OCI-LY3 (cell line): ENCODE measurements around the gene PLXNC1.

Source experiments
- H2AFZ ChIP-seq: fragments of 200-600, 300-600 bp; shearing (Covaris generic); 2 replicates; pipeline ENCODE4 v1.6.0; 2014; ENCODE audit warnings: antibody characterized with exemption, low read depth, low read length
- H3K27ac ChIP-seq: fragments of 200-600, 300-600 bp; sonication (generic); 2 replicates; pipeline ENCODE4 v1.5.1; 2014; ENCODE audit warnings: mild to moderate bottlenecking, low read length, moderate library complexity, mixed read lengths
- H3K27me3 ChIP-seq: fragments of 200-600, 300-600 bp; sonication (generic); 2 replicates; pipeline ENCODE4 v1.6.1; 2014; ENCODE audit warnings: low read depth, low read length, mixed read lengths
- H3K36me3 ChIP-seq: fragments of 200-600, 300-600 bp; sonication (generic); replicated peaks from 2 replicates; pipeline ENCODE3; 2014; ENCODE audit warnings: low read depth, low read length, mixed read lengths
- H3K4me1 ChIP-seq: fragments of 300-600, 200-600 bp; sonication (generic); 2 replicates; pipeline ENCODE4 v1.6.1; 2014; ENCODE audit warnings: low read length, mixed read lengths
- H3K4me2 ChIP-seq: fragments of 200-600, 300-600 bp; sonication (generic); 2 replicates; pipeline ENCODE4 v1.6.1; 2014; ENCODE audit warnings: low read length, mixed read lengths
- H3K4me3 ChIP-seq: fragments of 300-600, 200-600 bp; sonication (generic); 2 replicates; pipeline ENCODE4 v1.5.1; 2014; ENCODE audit warnings: antibody characterized with exemption, mild to moderate bottlenecking, low read length, moderate library complexity
- H3K79me2 ChIP-seq: fragments of 300-600, 200-600 bp; shearing (Covaris generic); 2 replicates; pipeline ENCODE4 v1.6.1; 2014; ENCODE audit warnings: mild to moderate bottlenecking, low read length, mixed read lengths
- H3K9ac ChIP-seq: fragments of 300-600, 200-600 bp; shearing (Covaris generic); 2 replicates; pipeline ENCODE4 v1.6.0; 2014; ENCODE audit warnings: mild to moderate bottlenecking, low read length, moderate library complexity
- H3K9me3 ChIP-seq: fragments of 200-600, 300-600 bp; shearing (Covaris generic); 2 replicates; pipeline ENCODE4 v1.6.1; 2014; ENCODE audit warnings: low read length, mixed read lengths; ENCODE audit not compliant: insufficient read depth
- H4K20me1 ChIP-seq: fragments of 200-600, 300-600 bp; sonication (generic); 2 replicates; pipeline ENCODE4 v1.6.1; 2016; ENCODE audit warnings: low read length, mixed read lengths; ENCODE audit not compliant: insufficient read depth
- EZH2phosphoT487 ChIP-seq: fragments of 200-600 bp; shearing (Covaris generic); IDR thresholded peaks from 2 replicates; pipeline ENCODE4 v1.6.1; 2018; ENCODE audit warnings: antibody characterized with exemption, mixed run types, low read depth
- TF ChIP-seq, protein P1 (sequence below): fragments of 200-600, 300-600 bp; sonication (generic); IDR thresholded peaks from 2 replicates; pipeline ENCODE4 v1.5.1; 2014; ENCODE audit warnings: antibody characterized with exemption, low read length, low read depth

PLXNC1 gene

DNA sequence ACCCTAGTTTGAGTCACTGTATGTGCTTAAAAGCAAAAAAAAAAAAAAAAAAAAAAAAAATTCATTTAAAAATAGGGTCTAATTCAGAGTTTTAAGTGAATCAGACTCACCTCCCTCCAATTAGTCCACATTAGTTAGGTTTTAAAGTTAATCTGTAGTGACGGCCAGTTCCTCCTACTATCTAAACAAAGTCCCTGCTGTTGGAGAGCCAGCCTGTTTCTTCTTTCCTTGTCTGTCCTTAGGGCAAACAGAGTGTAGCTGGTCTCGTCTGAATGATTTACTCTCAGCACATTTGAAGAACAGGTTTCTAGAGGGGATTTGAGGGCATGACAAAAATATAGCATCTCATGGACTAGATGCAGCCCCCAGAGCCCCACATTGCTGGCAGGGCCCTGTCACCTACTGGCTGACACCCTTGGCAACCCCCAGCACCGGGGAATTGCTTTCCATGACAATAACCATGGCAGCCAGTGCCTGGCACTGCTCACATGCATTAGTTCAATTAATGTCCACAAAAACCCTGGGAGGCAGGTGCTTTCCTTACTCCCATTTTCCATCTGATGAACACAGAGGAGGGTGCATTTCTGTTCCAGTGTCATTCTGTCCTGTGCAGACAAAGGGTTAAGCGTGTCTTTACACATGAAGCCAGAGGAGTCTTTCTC is 138.3 kb downstream of the PLXNC1 start:
- H3K79me2 ChIP-seq = no peaks in the 10 kb centered on the region
- H3K9me3 ChIP-seq = no peaks in the 10 kb centered on the region
- no peaks in the 10 kb centered on the region for H3K27me3 ChIP-seq
- no peak overlapping the region for H3K4me3 ChIP-seq
- H2AFZ ChIP-seq = no peak overlapping the region
- H4K20me1 ChIP-seq = no peaks in the 10 kb centered on the region
- no peak overlapping the region for H3K27ac ChIP-seq
- no peaks in the 10 kb centered on the region for H3K4me1 ChIP-seq
- no peaks in the 10 kb centered on the region for H3K36me3 ChIP-seq
- no peak for TF ChIP-seq EZH2phosphoT487
- TF ChIP-seq, protein P1, sequence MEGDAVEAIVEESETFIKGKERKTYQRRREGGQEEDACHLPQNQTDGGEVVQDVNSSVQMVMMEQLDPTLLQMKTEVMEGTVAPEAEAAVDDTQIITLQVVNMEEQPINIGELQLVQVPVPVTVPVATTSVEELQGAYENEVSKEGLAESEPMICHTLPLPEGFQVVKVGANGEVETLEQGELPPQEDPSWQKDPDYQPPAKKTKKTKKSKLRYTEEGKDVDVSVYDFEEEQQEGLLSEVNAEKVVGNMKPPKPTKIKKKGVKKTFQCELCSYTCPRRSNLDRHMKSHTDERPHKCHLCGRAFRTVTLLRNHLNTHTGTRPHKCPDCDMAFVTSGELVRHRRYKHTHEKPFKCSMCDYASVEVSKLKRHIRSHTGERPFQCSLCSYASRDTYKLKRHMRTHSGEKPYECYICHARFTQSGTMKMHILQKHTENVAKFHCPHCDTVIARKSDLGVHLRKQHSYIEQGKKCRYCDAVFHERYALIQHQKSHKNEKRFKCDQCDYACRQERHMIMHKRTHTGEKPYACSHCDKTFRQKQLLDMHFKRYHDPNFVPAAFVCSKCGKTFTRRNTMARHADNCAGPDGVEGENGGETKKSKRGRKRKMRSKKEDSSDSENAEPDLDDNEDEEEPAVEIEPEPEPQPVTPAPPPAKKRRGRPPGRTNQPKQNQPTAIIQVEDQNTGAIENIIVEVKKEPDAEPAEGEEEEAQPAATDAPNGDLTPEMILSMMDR = no peak
- no peak overlapping the region for H3K4me2 ChIP-seq
- H3K9ac ChIP-seq = no peak overlapping the region

DNA sequence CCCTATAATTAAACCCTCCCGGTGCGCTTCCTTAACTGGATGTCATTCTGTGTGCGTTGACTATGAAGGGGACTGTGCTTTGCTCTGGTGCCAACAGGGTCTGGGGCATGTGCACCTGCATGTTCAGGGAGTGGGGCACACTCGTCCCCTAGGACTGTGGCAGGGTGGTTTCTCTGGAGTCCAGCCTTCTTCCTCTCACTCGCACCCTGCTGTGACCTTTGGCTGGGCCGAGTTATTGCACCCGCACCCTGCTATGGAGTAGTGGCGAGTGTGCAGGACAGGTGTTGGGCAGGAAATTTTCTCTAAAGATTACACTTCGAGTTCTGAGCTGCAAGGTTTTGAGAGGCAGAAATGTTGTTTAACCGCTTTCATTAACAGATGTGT is 138.9 kb downstream of the PLXNC1 start:
- no peaks in the 10 kb centered on the region for H3K36me3 ChIP-seq
- H3K9ac ChIP-seq = no peak overlapping the region
- H4K20me1 ChIP-seq = no peaks in the 10 kb centered on the region
- H3K4me2 ChIP-seq = no peak overlapping the region
- TF ChIP-seq, protein P1 = no peak
- no peak for TF ChIP-seq EZH2phosphoT487
- H3K27ac ChIP-seq = no peak overlapping the region
- no peaks in the 10 kb centered on the region for H3K79me2 ChIP-seq
- no peaks in the 10 kb centered on the region for H3K27me3 ChIP-seq
- no peaks in the 10 kb centered on the region for H3K4me1 ChIP-seq
- no peaks in the 10 kb centered on the region for H3K9me3 ChIP-seq
- no peak overlapping the region for H2AFZ ChIP-seq
- no peak overlapping the region for H3K4me3 ChIP-seq

DNA sequence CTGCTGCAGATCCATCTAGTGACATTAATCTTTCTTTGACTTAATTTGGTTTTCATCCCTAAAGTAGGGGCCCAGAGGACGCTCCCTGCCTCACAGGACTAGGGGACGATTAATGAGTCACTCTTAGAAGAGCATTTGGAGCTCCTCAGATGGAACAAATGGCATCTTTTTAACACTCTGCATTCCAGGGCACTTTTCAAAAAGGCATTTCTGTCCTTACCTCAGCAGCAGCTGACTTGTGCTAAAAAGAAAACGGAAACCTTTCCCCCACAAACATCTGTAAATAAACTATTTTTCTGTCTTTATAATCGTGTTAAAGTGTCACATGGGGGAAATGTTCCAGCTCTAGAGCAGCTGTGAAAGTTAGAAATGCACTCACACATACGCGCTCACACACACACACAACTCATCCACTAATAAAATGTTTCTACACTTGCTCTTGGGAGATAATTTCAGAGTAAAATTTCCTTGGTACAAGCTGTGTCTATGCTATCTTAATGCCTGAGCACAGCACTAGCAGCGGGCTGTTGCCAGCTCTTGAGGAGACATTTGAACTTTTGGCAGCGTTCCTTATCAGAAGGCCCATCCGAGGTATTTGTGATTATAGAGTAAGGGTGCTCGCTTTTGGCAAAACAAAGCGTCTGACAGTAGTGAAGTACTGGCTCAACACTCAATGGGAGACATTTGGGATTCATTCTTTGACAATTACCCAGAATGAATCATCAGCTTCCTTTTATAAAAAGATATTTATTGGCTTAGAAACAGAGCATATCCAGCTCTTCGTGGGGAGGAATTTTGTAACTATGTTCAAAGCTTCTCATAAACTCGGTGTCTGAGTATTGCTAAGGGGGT is 141.3 kb downstream of the PLXNC1 start:
- H3K79me2 ChIP-seq = no peaks in the 10 kb centered on the region
- no peak overlapping the region for H3K4me2 ChIP-seq
- no peak for TF ChIP-seq EZH2phosphoT487
- TF ChIP-seq, protein P1 = no peak
- no peaks in the 10 kb centered on the region for H3K27me3 ChIP-seq
- H2AFZ ChIP-seq = no peak overlapping the region
- H3K9ac ChIP-seq = no peak overlapping the region
- no peak overlapping the region for H3K4me3 ChIP-seq
- no peaks in the 10 kb centered on the region for H3K4me1 ChIP-seq
- H4K20me1 ChIP-seq = no peaks in the 10 kb centered on the region
- no peaks in the 10 kb centered on the region for H3K36me3 ChIP-seq
- H3K9me3 ChIP-seq = no peaks in the 10 kb centered on the region
- H3K27ac ChIP-seq = no peak overlapping the region

DNA sequence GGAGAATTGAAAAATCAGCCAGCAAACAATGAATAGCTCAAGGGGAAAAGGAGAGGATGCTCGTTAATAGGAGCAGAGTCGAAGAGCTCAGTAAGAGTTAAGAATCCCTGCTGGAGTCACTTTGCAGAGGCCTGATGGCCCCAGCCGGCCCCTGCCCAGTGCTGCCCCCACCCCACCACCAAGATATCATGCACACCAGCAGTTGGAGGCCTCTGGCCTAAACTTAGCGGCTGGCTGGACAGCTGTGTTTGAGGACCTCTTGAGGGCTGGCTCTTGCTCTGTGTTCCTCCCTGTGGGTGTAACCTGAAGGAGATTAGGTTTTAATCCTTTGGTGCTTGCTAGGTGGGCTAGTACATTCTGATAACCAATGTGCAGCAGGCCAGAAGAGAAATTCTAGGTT is 142.0 kb downstream of the PLXNC1 start:
- no peak overlapping the region for H2AFZ ChIP-seq
- H3K27ac ChIP-seq = no peak overlapping the region
- no peaks in the 10 kb centered on the region for H3K4me1 ChIP-seq
- no peak overlapping the region for H3K4me2 ChIP-seq
- H3K79me2 ChIP-seq = no peaks in the 10 kb centered on the region
- H3K9ac ChIP-seq = no peak overlapping the region
- TF ChIP-seq EZH2phosphoT487 = no peak
- TF ChIP-seq, protein P1 = no peak
- H3K36me3 ChIP-seq = peaks cover 4% of the 10 kb centered on the region
- no peaks in the 10 kb centered on the region for H4K20me1 ChIP-seq
- no peaks in the 10 kb centered on the region for H3K27me3 ChIP-seq
- H3K9me3 ChIP-seq = no peaks in the 10 kb centered on the region
- H3K4me3 ChIP-seq = no peak overlapping the region
